ENCODE data around the gene GREM2. TPM values are rescaled to one million over a fixed set of nuclear protein-coding genes. Genes with fewer than 3 reads are reported as not detected.

The GREM2 gene
- total RNA-seq (2014; rRNA removed; shearing (Covaris generic); ENCODE audit: low replicate concordance): 0.34 TPM in 1 of 2 replicates, not detected in the other

DNA sequence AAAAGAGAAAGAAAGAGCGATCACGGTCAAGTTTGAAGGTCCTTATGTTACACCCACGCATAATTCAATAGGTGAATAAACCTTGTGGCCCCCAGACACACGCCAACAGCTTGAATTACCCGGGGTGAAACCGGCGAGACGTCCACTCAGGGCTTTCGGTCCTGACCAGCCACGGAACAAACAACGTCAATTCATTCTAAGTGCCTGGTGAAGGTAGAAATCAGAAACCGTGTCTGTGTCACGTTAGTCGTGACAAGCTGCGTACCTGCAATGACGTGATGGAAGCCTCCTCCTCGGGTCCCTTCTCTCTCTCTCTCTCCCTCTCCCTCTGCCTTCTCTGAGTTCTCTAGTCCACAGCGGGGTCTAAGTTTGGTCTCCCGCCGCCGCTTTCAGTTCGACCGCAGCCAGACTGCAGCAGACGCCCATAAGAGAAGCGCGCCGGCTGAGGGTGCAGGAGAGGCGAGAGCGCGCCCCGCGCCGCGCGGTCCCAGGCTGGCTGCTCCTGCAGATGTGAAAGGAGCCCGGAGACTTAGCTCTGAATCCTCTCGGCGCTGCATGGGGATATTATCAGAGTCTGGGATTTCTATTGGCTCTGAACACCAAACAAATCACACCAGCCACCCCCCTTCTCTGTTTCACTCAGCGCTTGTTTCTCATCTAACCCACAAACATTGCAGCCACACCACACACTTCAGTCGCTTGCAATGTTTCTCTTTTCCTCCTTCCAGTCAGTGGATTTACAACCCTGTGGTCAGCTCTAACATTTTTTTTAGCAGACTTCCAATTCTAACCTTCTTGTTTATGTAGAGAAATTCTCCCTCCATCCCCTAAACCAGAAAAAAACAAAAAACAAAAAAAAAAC, at the start of gene GREM2:
TSS of gene GREM2 (minus strand) at position 537 of the 862 bp plus-strand sequence. CDS start 118,680 bp downstream, outside the sequence.
- in situ Hi-C loops (cut with HindIII; ENCODE audit: low pct_unique_long_range_greater_than_20kb, low sequenced_read_pairs): no loop called here

DNA sequence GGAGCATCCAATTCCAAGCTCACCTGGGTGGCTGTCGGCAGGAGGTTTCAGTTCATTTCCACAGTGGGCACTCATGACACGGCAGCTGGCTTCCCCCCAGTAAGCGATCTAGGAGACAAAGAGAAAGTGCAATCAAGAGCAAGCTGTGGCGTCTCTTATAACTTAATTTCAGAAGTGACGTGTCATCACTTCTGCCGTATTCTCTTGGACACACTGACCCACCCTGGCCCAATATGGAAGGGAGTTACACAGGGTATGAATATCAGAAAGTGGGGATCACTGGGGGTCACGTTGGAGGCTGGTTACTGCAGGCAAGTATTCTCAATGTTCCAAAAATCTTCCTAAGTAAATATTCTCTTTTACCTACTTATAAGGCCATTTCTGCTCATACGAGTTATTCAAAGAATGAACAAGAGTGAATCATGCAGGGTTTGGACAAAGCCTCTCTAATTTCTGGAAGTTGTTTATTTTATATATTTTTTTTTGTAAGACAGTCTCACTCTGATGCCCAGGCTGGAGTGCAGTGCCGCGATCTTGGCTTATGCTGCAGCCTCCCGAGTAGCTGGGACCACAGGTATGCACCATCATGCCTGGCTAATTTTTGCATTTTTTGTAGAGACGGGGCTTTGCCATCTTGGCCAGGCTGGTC, 46.5 kb upstream of the GREM2 start:
- no peak for DNase-seq (ENCODE audit: low read depth)
- in situ Hi-C loops (cut with HindIII; ENCODE audit: low pct_unique_long_range_greater_than_20kb, low sequenced_read_pairs): no loop called here

More for the DNA sequence above, at the start of gene GREM2:
- DNase-seq (ENCODE audit: low read depth): peak; percentile 84

DNA sequence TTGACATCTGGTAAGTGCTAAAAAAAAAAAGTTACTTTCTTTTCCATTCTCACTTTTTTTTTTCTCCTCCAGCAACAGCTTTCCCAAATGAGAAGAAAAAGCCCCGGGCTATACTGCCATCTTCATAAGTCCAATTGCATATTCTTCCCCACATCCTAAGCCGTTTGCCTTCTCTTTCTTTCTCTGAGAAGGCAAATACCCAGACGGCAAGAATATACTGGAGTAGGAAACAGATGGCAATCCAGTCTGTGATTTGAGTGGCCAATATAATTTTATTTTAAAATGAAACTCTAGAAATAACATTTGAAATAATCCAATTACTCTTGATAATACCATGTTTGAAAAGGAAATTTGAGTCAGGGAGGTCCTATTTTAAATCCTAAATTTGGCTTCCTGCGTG, 44.6 kb upstream of the GREM2 start:
- in situ Hi-C loops (cut with HindIII; ENCODE audit: low pct_unique_long_range_greater_than_20kb, low sequenced_read_pairs): no loop called here
- DNase-seq (ENCODE audit: low read depth): no peak

DNA sequence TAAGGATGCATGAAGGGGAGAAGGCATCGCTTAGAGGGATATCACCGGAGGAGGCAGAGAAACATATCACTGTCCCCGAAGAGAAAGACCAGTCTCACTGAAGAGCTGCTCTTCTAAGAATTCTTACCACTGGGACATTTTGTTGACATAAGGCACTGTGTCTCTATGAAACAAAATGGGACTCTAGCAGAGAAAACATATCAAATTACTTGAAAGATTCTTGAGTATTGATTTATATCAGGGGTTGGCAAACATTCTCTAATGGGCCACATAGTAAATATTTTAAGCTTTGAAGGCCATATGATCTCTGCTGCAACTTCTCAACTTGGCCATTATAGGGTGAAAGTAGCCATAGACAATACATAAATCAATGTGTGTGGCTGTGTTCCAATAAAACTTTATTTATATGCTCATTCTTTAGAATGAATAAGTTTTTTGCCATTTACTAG, 41.0 kb upstream of the GREM2 start:
- no peak for DNase-seq (ENCODE audit: low read depth)
- in situ Hi-C loops (cut with HindIII; ENCODE audit: low pct_unique_long_range_greater_than_20kb, low sequenced_read_pairs): no loop called here

DNA sequence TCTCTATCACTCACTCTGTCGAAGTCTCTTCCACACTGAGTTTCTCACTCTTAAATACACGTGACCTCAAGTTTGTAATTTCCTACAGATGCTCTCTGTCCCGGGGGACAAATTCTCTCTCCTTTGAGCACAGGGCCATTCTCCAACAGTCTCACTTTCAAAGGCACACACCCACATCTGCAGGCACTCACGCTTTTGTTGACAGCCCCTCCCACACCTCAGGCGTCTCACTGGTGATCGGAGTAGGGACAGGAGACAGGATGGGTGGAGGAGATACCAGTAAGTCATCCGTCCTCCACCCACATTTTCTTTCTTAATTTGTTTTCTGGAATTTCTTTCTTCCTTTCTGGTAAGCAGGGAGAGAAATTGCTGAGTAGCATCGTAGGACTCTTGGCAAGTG, 40.6 kb upstream of the GREM2 start:
- no peak for DNase-seq (ENCODE audit: low read depth)
- in situ Hi-C loops (cut with HindIII; ENCODE audit: low pct_unique_long_range_greater_than_20kb, low sequenced_read_pairs): no loop called here

DNA sequence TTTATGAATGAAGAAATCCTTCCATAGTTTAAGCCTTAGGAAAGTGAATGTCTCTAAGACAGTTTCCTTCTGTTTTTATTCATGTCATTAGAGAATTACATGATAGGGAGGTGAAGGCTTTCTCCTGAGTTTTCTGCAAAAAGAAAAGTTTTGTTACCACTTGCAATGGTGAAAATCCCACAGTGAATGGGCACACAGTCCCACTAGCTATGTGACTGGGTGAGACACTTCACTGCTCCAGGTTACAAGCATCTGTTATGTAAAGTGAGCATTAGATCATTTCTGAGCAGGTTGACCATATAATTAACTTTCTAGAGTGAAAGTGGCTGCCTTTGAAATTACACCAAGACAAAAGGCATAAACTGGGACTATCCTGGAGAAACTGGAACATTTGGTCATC, 38.9 kb upstream of the GREM2 start:
- in situ Hi-C loops (cut with HindIII; ENCODE audit: low pct_unique_long_range_greater_than_20kb, low sequenced_read_pairs): no loop called here

DNA sequence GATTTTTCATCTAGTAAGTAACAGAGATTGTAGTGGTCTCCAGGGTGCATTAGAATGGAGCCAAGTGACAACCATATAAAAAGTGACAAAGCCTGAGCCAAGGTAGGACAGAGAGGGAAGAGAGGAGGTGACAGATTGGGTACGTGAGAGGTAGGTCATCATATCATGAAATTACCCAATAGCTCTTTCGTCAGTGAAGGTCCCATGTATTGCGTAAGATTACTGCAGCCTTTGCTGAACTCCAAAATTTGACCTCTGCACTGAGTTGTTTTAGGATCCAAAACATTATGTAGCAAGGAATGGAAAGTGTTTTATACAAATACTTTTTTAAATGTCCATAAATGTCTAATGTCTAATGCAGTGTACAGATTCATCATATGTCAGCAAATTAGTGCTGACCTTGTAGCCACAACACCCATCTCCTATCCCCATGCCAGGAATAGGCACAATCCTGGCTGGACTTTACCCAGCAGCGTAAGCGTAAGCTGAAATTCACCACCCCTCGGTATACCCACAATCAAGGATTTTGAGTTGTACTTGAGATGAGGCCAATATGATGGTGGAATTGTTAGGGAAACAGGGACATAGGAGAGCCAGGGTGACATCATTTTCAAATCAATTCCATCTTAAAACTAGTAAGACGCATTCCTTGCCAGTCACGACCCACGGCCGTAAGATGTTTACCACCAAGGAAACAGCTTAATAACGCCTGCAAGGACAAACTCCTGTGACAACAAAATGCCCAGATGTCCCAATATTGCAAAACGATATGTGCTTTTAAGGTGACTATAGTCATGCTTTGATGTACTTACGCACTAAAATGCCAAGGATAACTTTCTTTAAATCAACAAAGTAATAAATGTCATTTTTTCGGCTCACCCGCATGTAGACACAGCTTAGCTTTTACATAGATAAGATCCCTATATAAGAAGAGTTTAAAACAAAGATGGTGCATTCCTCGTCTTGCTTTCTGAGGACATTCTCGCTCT, 38.1 kb upstream of the GREM2 start:
- in situ Hi-C loops (cut with HindIII; ENCODE audit: low pct_unique_long_range_greater_than_20kb, low sequenced_read_pairs): no loop called here
- no peak for DNase-seq (ENCODE audit: low read depth)

More for the DNA sequence above, 38.9 kb upstream of the GREM2 start:
- DNase-seq (ENCODE audit: low read depth): no peak

DNA sequence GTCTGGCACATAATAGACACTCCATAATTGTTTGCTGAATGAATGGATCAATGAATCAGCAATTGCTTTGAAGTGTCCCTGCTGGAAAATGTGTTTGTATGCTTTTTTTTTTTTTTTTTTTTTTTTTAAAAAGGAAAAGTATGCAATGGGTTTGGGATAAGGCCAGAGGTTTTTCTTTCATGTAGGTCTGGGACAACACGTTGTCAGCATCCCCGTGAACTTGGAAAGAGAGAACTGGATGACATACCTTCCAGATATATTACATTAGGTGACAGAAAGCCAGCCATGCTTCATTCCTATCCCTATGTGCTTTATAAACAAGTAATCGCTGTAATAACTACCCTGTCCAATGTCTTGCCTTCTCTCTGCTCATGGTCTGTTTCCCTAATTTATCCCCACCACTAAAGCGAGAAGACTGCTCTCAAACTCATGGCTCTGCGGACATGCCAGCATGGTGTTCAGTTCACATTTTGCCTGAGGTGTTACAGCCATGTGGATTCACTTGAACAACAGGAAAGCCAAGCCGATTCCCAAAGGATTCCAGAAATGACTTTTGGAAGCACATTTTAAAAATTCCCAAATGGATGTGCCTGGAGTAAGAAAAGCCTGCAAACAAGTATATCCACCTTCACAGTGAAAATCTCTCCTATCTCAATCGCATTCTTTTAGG, 34.8 kb upstream of the GREM2 start:
- no peak for DNase-seq (ENCODE audit: low read depth)
- in situ Hi-C loops (cut with HindIII; ENCODE audit: low pct_unique_long_range_greater_than_20kb, low sequenced_read_pairs): no loop called here

DNA sequence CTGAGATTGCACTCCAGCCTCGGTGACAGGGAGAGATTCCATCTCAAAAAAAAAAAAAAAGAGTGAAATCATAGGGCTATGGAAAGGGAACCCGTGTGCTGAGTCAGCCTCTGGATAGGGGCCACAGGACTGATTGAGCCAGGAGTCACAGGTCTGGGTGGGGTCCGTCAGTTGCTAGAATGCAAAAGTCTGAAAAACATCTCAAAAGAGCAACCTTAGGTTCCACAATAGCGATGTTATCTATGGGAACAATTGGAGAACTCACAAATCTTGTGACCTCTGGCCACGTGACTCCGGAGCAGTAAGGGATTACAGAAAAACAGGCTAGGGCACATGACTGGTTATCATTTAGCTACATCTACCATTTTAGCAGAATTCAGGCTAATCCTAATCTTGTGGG, 32.8 kb upstream of the GREM2 start:
- in situ Hi-C loops (cut with HindIII; ENCODE audit: low pct_unique_long_range_greater_than_20kb, low sequenced_read_pairs): no loop called here
- DNase-seq (ENCODE audit: low read depth): no peak

DNA sequence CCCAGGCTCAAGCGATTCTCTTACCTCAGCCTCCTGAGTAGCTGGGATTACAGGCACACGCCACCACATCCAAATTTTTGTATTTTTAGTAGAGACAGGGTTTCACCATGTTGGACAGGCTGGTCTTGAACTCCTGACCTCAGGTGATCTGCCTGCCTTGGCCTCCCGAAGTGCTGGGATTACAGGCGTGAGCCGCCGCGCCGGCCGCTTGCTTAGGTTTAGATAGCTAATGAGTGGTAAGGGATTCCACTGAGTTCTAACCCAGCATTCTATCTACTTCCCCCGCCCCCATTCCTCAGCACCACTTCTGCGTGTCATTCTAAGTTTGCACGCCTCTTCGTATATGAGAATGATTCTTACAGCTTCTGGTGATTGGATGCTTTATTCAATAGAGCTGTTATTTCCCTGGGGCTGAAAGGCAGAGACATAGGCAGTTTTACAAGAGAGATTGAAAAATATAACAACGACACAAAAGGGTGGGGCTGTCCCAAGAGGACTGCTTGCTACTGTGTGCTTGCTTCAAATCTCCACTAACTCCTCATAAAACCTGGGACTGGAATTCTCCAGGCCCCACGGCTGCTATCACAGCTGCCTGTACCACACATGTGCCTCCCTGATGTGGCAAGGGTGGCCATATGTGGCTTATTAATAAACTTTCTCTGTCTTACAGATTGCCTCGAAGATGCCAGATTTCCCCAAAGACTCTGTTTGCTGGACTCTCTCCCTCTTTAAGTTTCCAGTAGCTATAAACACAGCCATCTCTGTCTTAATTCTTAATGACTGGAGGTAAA, 23.7 kb upstream of the GREM2 start:
- in situ Hi-C loops (cut with HindIII; ENCODE audit: low pct_unique_long_range_greater_than_20kb, low sequenced_read_pairs): no loop called here
- no peak for DNase-seq (ENCODE audit: low read depth)

DNA sequence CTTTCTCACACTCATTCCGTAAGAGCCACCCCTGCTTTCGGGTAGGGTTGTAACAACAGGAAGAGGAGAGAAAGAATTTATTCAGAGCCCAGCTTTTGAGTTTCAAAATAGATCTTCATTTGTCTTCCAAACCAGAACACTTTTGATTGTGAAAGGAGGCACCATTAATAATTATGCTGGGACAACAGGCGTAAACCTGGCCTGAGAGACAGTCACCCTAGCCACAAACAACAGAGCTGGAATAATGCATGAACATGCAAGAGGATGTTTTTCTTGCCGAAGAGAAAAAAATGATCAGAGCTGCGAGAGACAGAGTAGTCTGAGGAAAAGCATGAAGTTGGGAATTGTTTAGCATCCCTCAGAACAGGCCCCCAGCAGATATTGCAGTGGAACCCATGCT, 18.5 kb upstream of the GREM2 start:
- DNase-seq (ENCODE audit: low read depth): no peak
- in situ Hi-C loops (cut with HindIII; ENCODE audit: low pct_unique_long_range_greater_than_20kb, low sequenced_read_pairs): no loop called here

DNA sequence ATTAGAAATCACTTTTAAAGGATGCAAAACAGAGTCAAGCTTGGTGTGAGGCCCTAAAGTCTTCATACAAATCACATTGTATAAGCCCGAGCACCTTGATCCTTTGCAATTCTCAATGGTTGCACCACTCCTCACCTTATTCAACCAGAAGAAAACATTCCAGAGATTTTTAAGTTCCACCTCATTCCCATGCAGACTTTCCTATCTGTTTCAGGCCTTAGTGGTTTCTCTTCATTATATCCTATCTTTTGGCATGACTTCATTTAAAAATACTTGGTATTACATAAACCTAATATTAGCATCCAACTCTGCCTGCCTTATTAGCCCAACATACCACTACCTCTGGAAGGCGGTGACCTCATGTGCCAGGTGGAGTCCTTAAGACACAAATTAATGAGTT, 9.3 kb upstream of the GREM2 start:
- in situ Hi-C loops (cut with HindIII; ENCODE audit: low pct_unique_long_range_greater_than_20kb, low sequenced_read_pairs): no loop called here
- peak; percentile 44 for DNase-seq (ENCODE audit: low read depth)

DNA sequence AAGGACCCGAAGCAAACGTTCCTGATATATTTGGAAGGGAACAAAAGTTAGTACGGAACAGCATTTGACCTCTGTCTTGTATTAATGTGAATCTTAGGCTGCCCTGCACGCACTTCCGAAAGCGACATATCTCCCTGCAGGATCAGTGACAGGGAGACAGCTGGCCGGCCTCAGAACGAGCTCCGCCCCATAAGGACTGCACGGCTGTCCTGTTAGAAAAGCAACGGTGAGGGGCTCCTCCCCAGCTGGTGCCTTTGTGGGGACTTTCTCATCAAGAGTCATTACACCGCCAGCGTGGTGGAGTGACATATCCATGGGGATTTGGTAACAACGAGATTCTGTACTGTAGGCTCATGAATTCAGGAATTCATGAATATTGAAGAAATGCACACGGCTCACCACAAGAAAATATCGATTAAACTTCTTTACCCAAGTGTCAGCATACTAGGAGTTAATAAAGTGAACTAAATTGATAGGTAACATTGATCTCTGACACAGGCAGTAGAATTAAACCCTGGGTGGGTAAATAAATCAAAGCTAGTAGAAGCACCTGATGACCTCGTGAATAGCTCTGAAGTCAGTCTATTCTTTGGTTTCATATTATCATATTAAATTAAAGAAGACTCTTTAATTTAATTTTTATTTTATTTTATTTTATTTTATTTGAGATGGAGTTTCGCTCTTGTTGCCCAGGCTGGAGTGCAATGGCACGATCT, 8.1 kb upstream of the GREM2 start:
- in situ Hi-C loops (cut with HindIII; ENCODE audit: low pct_unique_long_range_greater_than_20kb, low sequenced_read_pairs): no loop called here
- DNase-seq (ENCODE audit: low read depth): no peak

DNA sequence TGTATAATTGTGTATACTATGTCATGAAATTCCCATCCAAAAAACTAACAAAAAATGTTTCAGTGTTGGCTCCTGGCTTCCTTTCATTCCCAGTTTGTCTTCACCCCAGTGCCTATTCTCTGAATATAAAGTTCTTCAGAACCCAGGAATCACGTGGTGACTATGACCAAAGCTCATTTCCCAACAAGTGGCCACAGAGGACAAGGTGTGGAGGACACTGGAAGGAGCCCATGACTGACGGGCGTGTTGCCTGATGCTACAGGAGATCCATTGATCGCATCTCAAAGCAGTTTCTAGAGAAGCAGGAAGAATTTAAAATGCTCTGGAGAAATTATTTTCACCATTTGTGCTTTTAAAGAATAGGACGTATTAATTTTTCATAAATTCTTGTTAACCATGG, 7.4 kb upstream of the GREM2 start:
- DNase-seq (ENCODE audit: low read depth): no peak
- in situ Hi-C loops (cut with HindIII; ENCODE audit: low pct_unique_long_range_greater_than_20kb, low sequenced_read_pairs): no loop called here

DNA sequence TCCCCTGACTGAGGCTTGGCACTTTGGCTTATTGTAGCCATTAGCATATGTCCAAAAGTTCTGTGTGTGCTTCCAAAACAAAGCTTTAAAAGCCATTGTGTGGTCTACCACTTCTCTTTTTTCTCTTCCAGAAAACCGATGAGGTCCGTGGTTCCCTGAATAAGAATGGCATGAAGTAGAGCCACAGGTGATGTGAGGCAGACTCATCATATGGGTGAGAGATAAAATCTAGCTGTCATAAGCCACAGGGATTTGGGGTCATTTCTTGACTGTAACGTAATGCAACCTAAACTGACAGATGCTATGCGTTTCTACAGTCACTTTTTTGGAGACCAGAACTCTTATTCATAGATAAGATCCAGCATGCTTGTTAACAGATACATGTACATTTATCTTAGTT, 7.0 kb upstream of the GREM2 start:
- in situ Hi-C loops (cut with HindIII; ENCODE audit: low pct_unique_long_range_greater_than_20kb, low sequenced_read_pairs): no loop called here
- no peak for DNase-seq (ENCODE audit: low read depth)

DNA sequence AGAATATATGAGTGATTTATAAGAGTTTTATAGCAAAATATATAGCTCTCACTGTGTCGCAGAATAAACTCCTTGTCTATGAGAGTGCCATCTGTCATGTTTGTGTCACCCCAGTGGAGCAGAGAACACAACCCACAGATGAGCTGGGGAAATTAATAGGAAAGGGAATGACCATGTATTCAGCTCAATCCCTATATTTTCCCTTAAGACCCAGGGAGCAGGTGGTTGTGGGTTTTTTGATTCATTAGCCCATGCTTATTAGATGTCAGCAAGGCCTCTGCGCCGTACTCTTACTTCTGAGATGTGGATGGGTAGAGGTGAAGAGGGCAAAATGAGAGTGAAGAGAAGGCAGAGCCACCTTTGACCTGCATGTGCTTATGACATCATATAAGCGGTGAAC, 4.1 kb upstream of the GREM2 start:
- no peak for DNase-seq (ENCODE audit: low read depth)
- in situ Hi-C loops (cut with HindIII; ENCODE audit: low pct_unique_long_range_greater_than_20kb, low sequenced_read_pairs): no loop called here

All from Caki2 (cell line).